ENCODE results near the gene HDGFL3. TPM values are rescaled to one million over a fixed set of nuclear protein-coding genes. Genes with fewer than 3 reads are reported as not detected.
A peak's percentile ranks its signal among the peaks of the same experiment; 100 is the strongest.

The HDGFL3 gene
- total and polyA plus RNA-seq, 2 donors from 2014 or later: 13.9 to 40.1 TPM

DNA sequence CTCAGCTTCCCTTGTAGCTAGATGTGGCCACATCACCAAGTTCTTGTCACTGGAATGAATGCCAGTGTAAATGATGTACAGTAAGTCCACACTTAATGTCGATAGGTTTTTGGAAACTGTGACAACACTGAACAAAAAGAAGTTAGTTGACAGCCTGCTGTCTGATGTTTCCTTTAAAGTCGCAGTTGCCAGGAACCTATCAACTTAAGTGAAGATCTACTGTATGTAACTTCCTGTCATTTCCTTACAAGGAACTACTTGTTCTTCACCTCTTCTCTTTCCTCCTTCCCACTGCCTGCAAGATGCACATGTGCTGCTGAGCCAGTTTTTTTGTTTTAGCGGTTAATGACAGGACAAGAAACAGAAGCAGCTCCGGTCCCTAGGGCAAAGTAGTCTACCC lies 44.6 kb downstream of the HDGFL3 start:
- H3K27ac ChIP-seq (ENCODE audit: low read depth in 2 of 2, low read length in 2 of 2): no peak overlapping the region
- intact Hi-C loops (cut with DNase I): no loop called here
- DNase-seq (peak in 1 of 5 donors; percentile 5), FAIRE-seq (no peak)
- TF ChIP-seq, protein P1, sequence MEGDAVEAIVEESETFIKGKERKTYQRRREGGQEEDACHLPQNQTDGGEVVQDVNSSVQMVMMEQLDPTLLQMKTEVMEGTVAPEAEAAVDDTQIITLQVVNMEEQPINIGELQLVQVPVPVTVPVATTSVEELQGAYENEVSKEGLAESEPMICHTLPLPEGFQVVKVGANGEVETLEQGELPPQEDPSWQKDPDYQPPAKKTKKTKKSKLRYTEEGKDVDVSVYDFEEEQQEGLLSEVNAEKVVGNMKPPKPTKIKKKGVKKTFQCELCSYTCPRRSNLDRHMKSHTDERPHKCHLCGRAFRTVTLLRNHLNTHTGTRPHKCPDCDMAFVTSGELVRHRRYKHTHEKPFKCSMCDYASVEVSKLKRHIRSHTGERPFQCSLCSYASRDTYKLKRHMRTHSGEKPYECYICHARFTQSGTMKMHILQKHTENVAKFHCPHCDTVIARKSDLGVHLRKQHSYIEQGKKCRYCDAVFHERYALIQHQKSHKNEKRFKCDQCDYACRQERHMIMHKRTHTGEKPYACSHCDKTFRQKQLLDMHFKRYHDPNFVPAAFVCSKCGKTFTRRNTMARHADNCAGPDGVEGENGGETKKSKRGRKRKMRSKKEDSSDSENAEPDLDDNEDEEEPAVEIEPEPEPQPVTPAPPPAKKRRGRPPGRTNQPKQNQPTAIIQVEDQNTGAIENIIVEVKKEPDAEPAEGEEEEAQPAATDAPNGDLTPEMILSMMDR (IDR thresholded peaks at IDR 0.05; ENCODE audit: borderline replicate concordance, extremely low read depth, insufficient read depth): no peak
- no peak overlapping the region for H3K4me3 ChIP-seq (ENCODE audit: low read length in 3 of 3)
- H3K36me3 ChIP-seq (ENCODE audit: control insufficient read depth in 2 of 3, insufficient read depth in 3 of 3, low read length in 3 of 3): peaks cover 0 to 3% (median 2%) of the 10 kb centered on the region in 3 donors
- H3K9me3 ChIP-seq (ENCODE audit: control insufficient read depth in 2 of 3, insufficient read depth in 1 of 3, low read length in 3 of 3): peaks cover 0 to 13% (median 5%) of the 10 kb centered on the region in 3 donors
- H3K9ac ChIP-seq (ENCODE audit: low read length in 3 of 3): no peak overlapping the region
- no peaks in the 10 kb centered on the region for H3K4me1 ChIP-seq (ENCODE audit: control insufficient read depth in 2 of 3, insufficient read depth in 2 of 3, low read depth in 1 of 3, low read length in 3 of 3)
- no peaks in the 10 kb centered on the region for H3K27me3 ChIP-seq (ENCODE audit: control insufficient read depth, insufficient read depth, low read length)

DNA sequence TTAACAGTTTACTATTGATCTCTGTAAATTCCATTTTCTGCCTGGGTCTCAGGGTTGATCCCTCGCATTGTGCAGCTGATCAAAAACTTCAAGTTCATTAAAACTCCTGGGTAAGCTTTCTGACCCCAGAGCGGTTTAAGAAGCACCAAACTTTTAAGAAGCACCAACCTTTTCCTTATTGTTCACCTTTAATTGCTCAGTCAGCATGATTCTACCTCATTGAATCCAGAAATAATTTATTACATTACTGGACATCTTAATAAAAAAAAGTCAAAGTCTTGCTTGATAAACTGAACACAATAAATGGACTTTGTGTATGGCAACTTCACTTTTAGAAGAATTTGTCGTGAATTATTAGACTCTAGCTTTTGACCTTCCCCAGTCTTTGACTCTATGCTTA lies 46.9 kb downstream of the HDGFL3 start:
- no peak for FAIRE-seq
- H3K4me1 ChIP-seq (ENCODE audit: control insufficient read depth in 2 of 3, insufficient read depth in 2 of 3, low read depth in 1 of 3, low read length in 3 of 3): no peaks in the 10 kb centered on the region
- H3K4me3 ChIP-seq (ENCODE audit: low read length in 3 of 3): no peak overlapping the region

GRCh38 chr15:83158393-83158792 lies 49.2 kb downstream of the HDGFL3 start:
- no peak overlapping the region for H3K9ac ChIP-seq (ENCODE audit: low read length in 3 of 3)
- no peaks in the 10 kb centered on the region for H3K4me1 ChIP-seq (ENCODE audit: control insufficient read depth in 2 of 3, insufficient read depth in 2 of 3, low read depth in 1 of 3, low read length in 3 of 3)
- TF ChIP-seq, protein P1 (IDR thresholded peaks at IDR 0.05; ENCODE audit: borderline replicate concordance, extremely low read depth, insufficient read depth): no peak
- no peaks in the 10 kb centered on the region for H3K27me3 ChIP-seq (ENCODE audit: control insufficient read depth, insufficient read depth, low read length)
- no peak for FAIRE-seq
- intact Hi-C loops (cut with DNase I): no loop called here
- peaks cover 0 to 7% (median 2%) of the 10 kb centered on the region in 3 donors for H3K36me3 ChIP-seq (ENCODE audit: control insufficient read depth in 2 of 3, insufficient read depth in 3 of 3, low read length in 3 of 3)
- no peak overlapping the region for H3K4me3 ChIP-seq (ENCODE audit: low read length in 3 of 3)
- no peak overlapping the region for H3K27ac ChIP-seq (ENCODE audit: low read depth in 2 of 2, low read length in 2 of 2)
- no peak for DNase-seq
- H3K9me3 ChIP-seq (ENCODE audit: control insufficient read depth in 2 of 3, insufficient read depth in 1 of 3, low read length in 3 of 3): no peaks in the 10 kb centered on the region

More for the DNA sequence above, 46.9 kb downstream of the HDGFL3 start:
- H3K9ac ChIP-seq (ENCODE audit: low read length in 3 of 3): no peak overlapping the region
- intact Hi-C loops (cut with DNase I): no loop called here
- H3K36me3 ChIP-seq (ENCODE audit: control insufficient read depth in 2 of 3, insufficient read depth in 3 of 3, low read length in 3 of 3): peaks cover 0 to 7% (median 2%) of the 10 kb centered on the region in 3 donors
- H3K27me3 ChIP-seq (ENCODE audit: control insufficient read depth, insufficient read depth, low read length): no peaks in the 10 kb centered on the region
- DNase-seq: no peak
- TF ChIP-seq, protein P1 (IDR thresholded peaks at IDR 0.05; ENCODE audit: borderline replicate concordance, extremely low read depth, insufficient read depth): no peak
- no peaks in the 10 kb centered on the region for H3K9me3 ChIP-seq (ENCODE audit: control insufficient read depth in 2 of 3, insufficient read depth in 1 of 3, low read length in 3 of 3)
- no peak overlapping the region for H3K27ac ChIP-seq (ENCODE audit: low read depth in 2 of 2, low read length in 2 of 2)

DNA sequence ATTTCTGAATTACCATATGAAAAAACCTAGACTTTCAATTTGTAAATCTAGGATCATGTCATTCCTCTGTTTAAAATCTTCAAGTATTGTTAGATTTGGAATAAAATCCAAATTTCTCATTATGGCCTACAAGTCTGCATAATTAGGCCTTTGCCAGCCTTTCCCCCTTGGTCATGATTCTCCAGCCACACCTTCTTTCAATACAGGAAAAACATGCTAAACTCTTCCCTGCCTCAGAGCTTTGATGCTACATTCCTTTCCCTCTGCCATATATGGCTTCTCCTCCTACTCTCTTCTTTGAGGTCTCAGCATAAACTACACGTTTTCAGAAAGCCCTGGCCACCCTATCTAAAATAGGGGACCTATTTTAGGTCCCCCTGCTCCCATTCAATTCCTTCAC lies 51.7 kb downstream of the HDGFL3 start:
- no peak for FAIRE-seq
- no peak for DNase-seq
- H3K9ac ChIP-seq (ENCODE audit: low read length in 3 of 3): no peak overlapping the region
- H3K27me3 ChIP-seq (ENCODE audit: control insufficient read depth, insufficient read depth, low read length): no peaks in the 10 kb centered on the region
- no peaks in the 10 kb centered on the region for H3K9me3 ChIP-seq (ENCODE audit: control insufficient read depth in 2 of 3, insufficient read depth in 1 of 3, low read length in 3 of 3)
- no peaks in the 10 kb centered on the region for H3K4me1 ChIP-seq (ENCODE audit: control insufficient read depth in 2 of 3, insufficient read depth in 2 of 3, low read depth in 1 of 3, low read length in 3 of 3)
- intact Hi-C loops (cut with DNase I): no loop called here
- peaks cover 0 to 5% (median 2%) of the 10 kb centered on the region in 3 donors for H3K36me3 ChIP-seq (ENCODE audit: control insufficient read depth in 2 of 3, insufficient read depth in 3 of 3, low read length in 3 of 3)
- H3K27ac ChIP-seq (ENCODE audit: low read depth in 2 of 2, low read length in 2 of 2): no peak overlapping the region
- TF ChIP-seq, protein P1 (IDR thresholded peaks at IDR 0.05; ENCODE audit: borderline replicate concordance, extremely low read depth, insufficient read depth): no peak
- no peak overlapping the region for H3K4me3 ChIP-seq (ENCODE audit: low read length in 3 of 3)

Data from kidney (tissue), 14 donors.